Peyer's patch (tissue), 4 donors: Measurements from ENCODE around the gene TNIK.
A peak's percentile ranks its signal among the peaks of the same experiment; 100 is the strongest.

ENCODE experiments used
- POLR2A ChIP-seq, 2 donors: fragments of 450-650 bp; IDR thresholded peaks; one replicate each; pipeline ENCODE4 v1.5.1; 2017; ENCODE audit warnings: antibody characterized with exemption in 2 of 2, mild to moderate bottlenecking in 2 of 2, moderate library complexity in 2 of 2
- TF ChIP-seq, protein P1 (sequence below), 6 experiments: fragments of 450-650 bp in 4 of 6; fragments of 200-600 bp in 2 of 6; sonication (generic) in 1 of 6; IDR thresholded peaks; one replicate each; pipeline ENCODE4 v1.5.1; 2017 to 2019; ENCODE audit warnings: antibody characterized with exemption in 6 of 6, mild to moderate bottlenecking in 3 of 6, moderate library complexity in 1 of 6

DNA sequence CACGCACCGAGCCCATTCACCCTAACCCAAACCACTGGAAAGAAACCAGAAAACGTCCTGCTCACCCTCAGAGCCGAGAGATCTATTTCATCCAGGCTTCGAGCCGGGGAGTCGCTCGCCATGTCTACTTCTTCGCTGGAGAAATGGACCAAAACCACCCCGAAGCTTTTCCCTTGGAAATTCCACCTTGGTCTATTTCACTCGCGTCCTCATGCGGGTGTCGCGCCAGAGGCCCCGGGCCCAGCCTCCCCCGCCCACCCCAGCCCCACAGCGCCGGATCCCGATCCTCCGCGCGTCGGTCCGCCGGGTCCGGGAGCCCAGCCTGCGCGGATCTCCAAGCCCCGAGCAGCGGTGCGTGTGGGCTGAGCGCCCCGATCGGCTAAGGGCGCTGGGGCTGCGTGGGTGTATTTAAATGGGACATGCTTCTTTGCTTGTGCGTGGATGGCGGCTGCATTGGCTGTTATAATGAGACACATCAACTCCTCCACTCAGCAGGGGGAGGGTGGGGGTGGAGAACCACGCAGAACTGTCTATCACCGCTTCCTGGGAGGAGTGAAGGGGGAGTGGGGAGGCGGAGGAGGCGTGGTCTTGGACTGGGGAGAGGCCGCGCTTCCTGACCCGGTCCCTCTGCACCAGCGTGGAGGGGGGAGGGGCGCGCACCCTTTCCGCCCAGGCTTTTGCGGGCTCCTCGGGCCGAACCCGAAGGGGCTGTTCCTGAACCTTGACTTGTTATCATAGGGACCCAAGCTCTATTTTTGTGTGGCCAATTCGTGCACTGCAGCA lies at the start of gene TNIK:
- TF ChIP-seq, protein P1, sequence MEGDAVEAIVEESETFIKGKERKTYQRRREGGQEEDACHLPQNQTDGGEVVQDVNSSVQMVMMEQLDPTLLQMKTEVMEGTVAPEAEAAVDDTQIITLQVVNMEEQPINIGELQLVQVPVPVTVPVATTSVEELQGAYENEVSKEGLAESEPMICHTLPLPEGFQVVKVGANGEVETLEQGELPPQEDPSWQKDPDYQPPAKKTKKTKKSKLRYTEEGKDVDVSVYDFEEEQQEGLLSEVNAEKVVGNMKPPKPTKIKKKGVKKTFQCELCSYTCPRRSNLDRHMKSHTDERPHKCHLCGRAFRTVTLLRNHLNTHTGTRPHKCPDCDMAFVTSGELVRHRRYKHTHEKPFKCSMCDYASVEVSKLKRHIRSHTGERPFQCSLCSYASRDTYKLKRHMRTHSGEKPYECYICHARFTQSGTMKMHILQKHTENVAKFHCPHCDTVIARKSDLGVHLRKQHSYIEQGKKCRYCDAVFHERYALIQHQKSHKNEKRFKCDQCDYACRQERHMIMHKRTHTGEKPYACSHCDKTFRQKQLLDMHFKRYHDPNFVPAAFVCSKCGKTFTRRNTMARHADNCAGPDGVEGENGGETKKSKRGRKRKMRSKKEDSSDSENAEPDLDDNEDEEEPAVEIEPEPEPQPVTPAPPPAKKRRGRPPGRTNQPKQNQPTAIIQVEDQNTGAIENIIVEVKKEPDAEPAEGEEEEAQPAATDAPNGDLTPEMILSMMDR (IDR thresholded peaks at IDR 0.05) = no peak
- TF ChIP-seq POLR2A (IDR thresholded peaks at IDR 0.05) = peak; percentile 71 to 84
